HEK293 (cell line): ENCODE measurements around the gene IGSF9B.

ENCODE experiments used
- CTCF ChIA-PET: fragments of 350-600 bp; formaldehyde crosslinking; extraction: SDS; loops from one replicate; lab custom pipeline; 2021; ENCODE audit warnings: antibody characterized with exemption; lab: Yijun Ruan, JAX
- POLR2A ChIA-PET: fragments of 300-600 bp; formaldehyde crosslinking; extraction: SDS; loops from one replicate; lab custom pipeline; 2020; ENCODE audit warnings: antibody characterized with exemption, inconsistent platforms; lab: Yijun Ruan, JAX
- H3K27ac ChIP-seq: fragments of 200-500 bp; sonication (Bioruptor generic); 2 replicates; pipeline ENCODE4 v1.5.1; 2014; ENCODE audit warnings: low read depth, low read length, control low read depth, inconsistent platforms; ENCODE audit errors: extremely low read depth
- H3K36me3 ChIP-seq, 2 experiments: fragments of 200-500 bp in 1 of 2; sonication (Bioruptor generic) in 1 of 2; 1 replicate in 1 of 2; 2 replicates in 1 of 2; pipeline ENCODE4 v1.5.1; 2014 to 2017; ENCODE audit warnings: inconsistent platforms in 2 of 2, low read length in 2 of 2; ENCODE audit not compliant: control insufficient read depth in 2 of 2, insufficient read depth in 1 of 2
- H3K4me1 ChIP-seq: fragments of 200-500 bp; sonication (Bioruptor generic); 2 replicates; pipeline ENCODE4 v1.5.1; 2014; ENCODE audit warnings: mild to moderate bottlenecking, low read length, inconsistent platforms; ENCODE audit not compliant: control insufficient read depth, insufficient read depth
- H3K4me3 ChIP-seq: 2 replicates; pipeline ENCODE4 v1.5.1; 2011; ENCODE audit warnings: low read depth, mild to moderate bottlenecking, control low read depth, low read length, moderate library complexity
- H3K9me3 ChIP-seq: fragments of 200-500 bp; sonication (Bioruptor generic); 2 replicates; pipeline ENCODE4 v1.5.1; 2014; ENCODE audit warnings: low read depth, low read length, inconsistent platforms; ENCODE audit not compliant: control insufficient read depth, insufficient read depth
- GLI2 ChIP-seq: fragments of 450-650 bp; formaldehyde crosslinking; IDR thresholded peaks from 2 replicates; pipeline ENCODE4; 2017; ENCODE audit warnings: missing biosample characterization, missing genetic modification characterization, low read depth, borderline replicate concordance
- GLIS1 ChIP-seq: fragments of 450-650 bp; formaldehyde crosslinking; IDR thresholded peaks from 2 replicates; pipeline ENCODE4 v1.5.1; 2016; ENCODE audit warnings: missing biosample characterization, missing genetic modification characterization
- SALL2 ChIP-seq: fragments of 450-650 bp; formaldehyde crosslinking; IDR thresholded peaks from 2 replicates; pipeline ENCODE4 v1.5.0; 2017; ENCODE audit warnings: missing biosample characterization, mild to moderate bottlenecking, missing genetic modification characterization, borderline replicate concordance
- SCRT1 ChIP-seq: fragments of 450-650 bp; formaldehyde crosslinking; IDR thresholded peaks from 2 replicates; pipeline ENCODE4 v1.5.1; 2016; ENCODE audit warnings: missing biosample characterization, missing genetic modification characterization, borderline replicate concordance
- ZBTB1 ChIP-seq: fragments of 450-650 bp; formaldehyde crosslinking; IDR thresholded peaks from 2 replicates; pipeline ENCODE4 v1.5.1; 2016; ENCODE audit warnings: missing biosample characterization, missing genetic modification characterization
- ZBTB17 ChIP-seq: fragments of 450-650 bp; formaldehyde crosslinking; IDR thresholded peaks from 2 replicates; pipeline ENCODE4 v1.5.1; 2016; ENCODE audit warnings: missing biosample characterization, missing genetic modification characterization
- ZEB2 ChIP-seq: fragments of 450-650 bp; formaldehyde crosslinking; IDR thresholded peaks from 2 replicates; pipeline ENCODE4 v1.5.1; 2016; ENCODE audit warnings: missing biosample characterization, missing genetic modification characterization
- ZFP41 ChIP-seq: fragments of 450-650 bp; formaldehyde crosslinking; IDR thresholded peaks from 2 replicates; pipeline ENCODE4 v1.5.1; 2016; ENCODE audit warnings: missing biosample characterization, missing genetic modification characterization, borderline replicate concordance
- ZNF157 ChIP-seq: fragments of 450-650 bp; formaldehyde crosslinking; IDR thresholded peaks from 2 replicates; pipeline ENCODE4 v1.5.1; 2016; ENCODE audit warnings: missing biosample characterization, missing genetic modification characterization
- ZNF174 ChIP-seq: fragments of 450-650 bp; formaldehyde crosslinking; IDR thresholded peaks from 2 replicates; pipeline ENCODE4 v1.5.0; 2017; ENCODE audit warnings: missing biosample characterization, mild to moderate bottlenecking, missing genetic modification characterization
- ZNF341 ChIP-seq: fragments of 450-650 bp; formaldehyde crosslinking; IDR thresholded peaks from 2 replicates; pipeline ENCODE4; 2016; ENCODE audit warnings: low read depth, missing biosample characterization, missing genetic modification characterization
- ZNF549 ChIP-seq: fragments of 450-650 bp; IDR thresholded peaks from 2 replicates; pipeline ENCODE4 v1.5.1; 2018; ENCODE audit warnings: missing biosample characterization, missing genetic modification characterization, mild to moderate bottlenecking, inconsistent platforms, moderate library complexity
- ZNF555 ChIP-seq: fragments of 450-650 bp; formaldehyde crosslinking; conservative IDR thresholded peaks from 2 replicates; pipeline ENCODE4 v1.5.1; 2017; ENCODE audit warnings: missing biosample characterization, mild to moderate bottlenecking, missing genetic modification characterization, inconsistent platforms
- ZNF629 ChIP-seq: fragments of 450-650 bp; formaldehyde crosslinking; IDR thresholded peaks from 2 replicates; pipeline ENCODE4 v1.5.1; 2017; ENCODE audit warnings: missing biosample characterization, missing genetic modification characterization
- ZNF747 ChIP-seq: fragments of 450-650 bp; formaldehyde crosslinking; IDR thresholded peaks from 2 replicates; pipeline ENCODE4 v1.5.1; 2016; ENCODE audit warnings: missing biosample characterization, missing genetic modification characterization
- TF ChIP-seq, protein P1 (sequence below): fragments of 450-650 bp; formaldehyde crosslinking; IDR thresholded peaks from 2 replicates; pipeline ENCODE4 v1.5.1; 2016; ENCODE audit warnings: missing biosample characterization, missing genetic modification characterization
- TF ChIP-seq, protein P2 (sequence below): fragments of 450-650 bp; formaldehyde crosslinking; IDR thresholded peaks from 2 replicates; pipeline ENCODE4 v1.5.1; 2016; ENCODE audit warnings: missing biosample characterization, missing genetic modification characterization
- TF ChIP-seq, protein P3 (sequence below): fragments of 450-650 bp; formaldehyde crosslinking; IDR thresholded peaks from 2 replicates; pipeline ENCODE4 v1.5.1; 2016; ENCODE audit warnings: missing biosample characterization, missing genetic modification characterization, borderline replicate concordance
- TF ChIP-seq, protein P4 (sequence below): fragments of 450-650 bp; formaldehyde crosslinking; IDR thresholded peaks from 2 replicates; pipeline ENCODE4 v1.5.1; 2016; ENCODE audit warnings: missing biosample characterization, missing genetic modification characterization

Gene IGSF9B

DNA sequence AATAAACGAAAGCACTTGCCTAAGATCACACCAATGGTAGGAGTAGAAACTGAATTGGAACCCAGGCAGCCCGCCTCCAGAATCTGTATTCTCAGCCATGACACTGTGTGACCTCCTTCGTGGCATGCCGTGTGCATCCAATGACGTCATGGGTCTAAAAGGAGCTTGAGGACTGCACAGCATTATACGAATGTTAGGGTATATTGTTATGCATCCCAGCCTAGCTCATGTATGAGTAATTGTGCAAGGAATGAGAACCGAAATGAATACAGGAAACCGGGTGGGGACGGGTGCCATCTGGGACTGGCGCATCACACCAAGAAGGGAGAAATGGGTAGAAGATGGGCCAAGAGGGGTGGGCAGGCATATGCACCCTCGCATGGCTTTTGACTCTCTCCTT lies 12.3 kb upstream of the IGSF9B start:
- H3K4me1 ChIP-seq: no peaks in the 10 kb centered on the region
- POLR2A ChIA-PET: no interaction called here
- H3K9me3 ChIP-seq: no peaks in the 10 kb centered on the region
- H3K4me3 ChIP-seq: no peak overlapping the region
- CTCF ChIA-PET: interaction anchor here (0.7 to 1.7 kb wide), 4 partner anchors 42 to 98 kb away, joined by 3 to 4 read pairs (median 3); no protein-coding TSS in a partner anchor
- TF ChIP-seq, protein P1, sequence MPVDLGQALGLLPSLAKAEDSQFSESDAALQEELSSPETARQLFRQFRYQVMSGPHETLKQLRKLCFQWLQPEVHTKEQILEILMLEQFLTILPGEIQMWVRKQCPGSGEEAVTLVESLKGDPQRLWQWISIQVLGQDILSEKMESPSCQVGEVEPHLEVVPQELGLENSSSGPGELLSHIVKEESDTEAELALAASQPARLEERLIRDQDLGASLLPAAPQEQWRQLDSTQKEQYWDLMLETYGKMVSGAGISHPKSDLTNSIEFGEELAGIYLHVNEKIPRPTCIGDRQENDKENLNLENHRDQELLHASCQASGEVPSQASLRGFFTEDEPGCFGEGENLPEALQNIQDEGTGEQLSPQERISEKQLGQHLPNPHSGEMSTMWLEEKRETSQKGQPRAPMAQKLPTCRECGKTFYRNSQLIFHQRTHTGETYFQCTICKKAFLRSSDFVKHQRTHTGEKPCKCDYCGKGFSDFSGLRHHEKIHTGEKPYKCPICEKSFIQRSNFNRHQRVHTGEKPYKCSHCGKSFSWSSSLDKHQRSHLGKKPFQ (tag by site-specific recombination): no peak
- no peak for TF ChIP-seq ZNF341 (tag by site-specific recombination)
- TF ChIP-seq GLI2 (tag by site-specific recombination): no peak
- no peak for TF ChIP-seq ZNF555
- TF ChIP-seq ZBTB1 (tag by site-specific recombination): no peak
- no peak for TF ChIP-seq ZNF629 (tag by site-specific recombination)
- no peak for TF ChIP-seq ZNF549 (tag by site-specific recombination)
- TF ChIP-seq SCRT1: no peak
- TF ChIP-seq ZNF157 (tag by site-specific recombination): no peak
- TF ChIP-seq ZBTB17 (tag by site-specific recombination): no peak
- no peak for TF ChIP-seq SALL2 (tag by site-specific recombination)
- no peak for TF ChIP-seq ZNF747 (tag by site-specific recombination)
- TF ChIP-seq ZEB2 (tag by site-specific recombination): no peak
- TF ChIP-seq, protein P2, sequence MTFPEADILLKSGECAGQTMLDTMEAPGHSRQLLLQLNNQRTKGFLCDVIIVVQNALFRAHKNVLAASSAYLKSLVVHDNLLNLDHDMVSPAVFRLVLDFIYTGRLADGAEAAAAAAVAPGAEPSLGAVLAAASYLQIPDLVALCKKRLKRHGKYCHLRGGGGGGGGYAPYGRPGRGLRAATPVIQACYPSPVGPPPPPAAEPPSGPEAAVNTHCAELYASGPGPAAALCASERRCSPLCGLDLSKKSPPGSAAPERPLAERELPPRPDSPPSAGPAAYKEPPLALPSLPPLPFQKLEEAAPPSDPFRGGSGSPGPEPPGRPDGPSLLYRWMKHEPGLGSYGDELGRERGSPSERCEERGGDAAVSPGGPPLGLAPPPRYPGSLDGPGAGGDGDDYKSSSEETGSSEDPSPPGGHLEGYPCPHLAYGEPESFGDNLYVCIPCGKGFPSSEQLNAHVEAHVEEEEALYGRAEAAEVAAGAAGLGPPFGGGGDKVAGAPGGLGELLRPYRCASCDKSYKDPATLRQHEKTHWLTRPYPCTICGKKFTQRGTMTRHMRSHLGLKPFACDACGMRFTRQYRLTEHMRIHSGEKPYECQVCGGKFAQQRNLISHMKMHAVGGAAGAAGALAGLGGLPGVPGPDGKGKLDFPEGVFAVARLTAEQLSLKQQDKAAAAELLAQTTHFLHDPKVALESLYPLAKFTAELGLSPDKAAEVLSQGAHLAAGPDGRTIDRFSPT: no peak
- TF ChIP-seq, protein P3, sequence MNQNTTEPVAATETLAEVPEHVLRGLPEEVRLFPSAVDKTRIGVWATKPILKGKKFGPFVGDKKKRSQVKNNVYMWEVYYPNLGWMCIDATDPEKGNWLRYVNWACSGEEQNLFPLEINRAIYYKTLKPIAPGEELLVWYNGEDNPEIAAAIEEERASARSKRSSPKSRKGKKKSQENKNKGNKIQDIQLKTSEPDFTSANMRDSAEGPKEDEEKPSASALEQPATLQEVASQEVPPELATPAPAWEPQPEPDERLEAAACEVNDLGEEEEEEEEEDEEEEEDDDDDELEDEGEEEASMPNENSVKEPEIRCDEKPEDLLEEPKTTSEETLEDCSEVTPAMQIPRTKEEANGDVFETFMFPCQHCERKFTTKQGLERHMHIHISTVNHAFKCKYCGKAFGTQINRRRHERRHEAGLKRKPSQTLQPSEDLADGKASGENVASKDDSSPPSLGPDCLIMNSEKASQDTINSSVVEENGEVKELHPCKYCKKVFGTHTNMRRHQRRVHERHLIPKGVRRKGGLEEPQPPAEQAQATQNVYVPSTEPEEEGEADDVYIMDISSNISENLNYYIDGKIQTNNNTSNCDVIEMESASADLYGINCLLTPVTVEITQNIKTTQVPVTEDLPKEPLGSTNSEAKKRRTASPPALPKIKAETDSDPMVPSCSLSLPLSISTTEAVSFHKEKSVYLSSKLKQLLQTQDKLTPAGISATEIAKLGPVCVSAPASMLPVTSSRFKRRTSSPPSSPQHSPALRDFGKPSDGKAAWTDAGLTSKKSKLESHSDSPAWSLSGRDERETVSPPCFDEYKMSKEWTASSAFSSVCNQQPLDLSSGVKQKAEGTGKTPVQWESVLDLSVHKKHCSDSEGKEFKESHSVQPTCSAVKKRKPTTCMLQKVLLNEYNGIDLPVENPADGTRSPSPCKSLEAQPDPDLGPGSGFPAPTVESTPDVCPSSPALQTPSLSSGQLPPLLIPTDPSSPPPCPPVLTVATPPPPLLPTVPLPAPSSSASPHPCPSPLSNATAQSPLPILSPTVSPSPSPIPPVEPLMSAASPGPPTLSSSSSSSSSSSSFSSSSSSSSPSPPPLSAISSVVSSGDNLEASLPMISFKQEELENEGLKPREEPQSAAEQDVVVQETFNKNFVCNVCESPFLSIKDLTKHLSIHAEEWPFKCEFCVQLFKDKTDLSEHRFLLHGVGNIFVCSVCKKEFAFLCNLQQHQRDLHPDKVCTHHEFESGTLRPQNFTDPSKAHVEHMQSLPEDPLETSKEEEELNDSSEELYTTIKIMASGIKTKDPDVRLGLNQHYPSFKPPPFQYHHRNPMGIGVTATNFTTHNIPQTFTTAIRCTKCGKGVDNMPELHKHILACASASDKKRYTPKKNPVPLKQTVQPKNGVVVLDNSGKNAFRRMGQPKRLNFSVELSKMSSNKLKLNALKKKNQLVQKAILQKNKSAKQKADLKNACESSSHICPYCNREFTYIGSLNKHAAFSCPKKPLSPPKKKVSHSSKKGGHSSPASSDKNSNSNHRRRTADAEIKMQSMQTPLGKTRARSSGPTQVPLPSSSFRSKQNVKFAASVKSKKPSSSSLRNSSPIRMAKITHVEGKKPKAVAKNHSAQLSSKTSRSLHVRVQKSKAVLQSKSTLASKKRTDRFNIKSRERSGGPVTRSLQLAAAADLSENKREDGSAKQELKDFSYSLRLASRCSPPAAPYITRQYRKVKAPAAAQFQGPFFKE (tag by site-specific recombination): no peak
- TF ChIP-seq ZNF174: no peak
- no peak for TF ChIP-seq ZFP41 (tag by site-specific recombination)
- no peaks in the 10 kb centered on the region for H3K36me3 ChIP-seq
- no peak overlapping the region for H3K27ac ChIP-seq

DNA sequence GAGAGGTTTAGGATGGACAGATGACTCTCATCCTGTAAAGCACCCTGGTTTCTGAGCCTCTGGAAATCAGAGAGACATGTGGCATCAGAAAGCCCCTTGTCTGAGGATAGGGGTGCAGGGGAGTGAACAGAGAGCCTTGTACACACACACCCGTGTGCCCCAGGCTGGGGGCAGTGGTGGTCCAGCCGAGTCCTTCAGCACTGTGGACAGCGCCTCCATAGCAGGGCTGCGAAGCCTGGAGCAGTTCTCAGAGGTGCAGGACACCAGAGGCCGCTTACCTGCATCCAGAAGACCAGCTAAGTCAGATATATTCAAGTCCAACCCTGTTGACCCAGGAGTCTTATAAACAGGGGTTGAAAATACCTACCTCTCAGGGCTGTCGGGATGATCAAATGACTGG lies 11.5 kb upstream of the IGSF9B start:
- no peak overlapping the region for H3K4me3 ChIP-seq
- POLR2A ChIA-PET: no interaction called here
- TF ChIP-seq GLIS1: no peak
- TF ChIP-seq, protein P4, sequence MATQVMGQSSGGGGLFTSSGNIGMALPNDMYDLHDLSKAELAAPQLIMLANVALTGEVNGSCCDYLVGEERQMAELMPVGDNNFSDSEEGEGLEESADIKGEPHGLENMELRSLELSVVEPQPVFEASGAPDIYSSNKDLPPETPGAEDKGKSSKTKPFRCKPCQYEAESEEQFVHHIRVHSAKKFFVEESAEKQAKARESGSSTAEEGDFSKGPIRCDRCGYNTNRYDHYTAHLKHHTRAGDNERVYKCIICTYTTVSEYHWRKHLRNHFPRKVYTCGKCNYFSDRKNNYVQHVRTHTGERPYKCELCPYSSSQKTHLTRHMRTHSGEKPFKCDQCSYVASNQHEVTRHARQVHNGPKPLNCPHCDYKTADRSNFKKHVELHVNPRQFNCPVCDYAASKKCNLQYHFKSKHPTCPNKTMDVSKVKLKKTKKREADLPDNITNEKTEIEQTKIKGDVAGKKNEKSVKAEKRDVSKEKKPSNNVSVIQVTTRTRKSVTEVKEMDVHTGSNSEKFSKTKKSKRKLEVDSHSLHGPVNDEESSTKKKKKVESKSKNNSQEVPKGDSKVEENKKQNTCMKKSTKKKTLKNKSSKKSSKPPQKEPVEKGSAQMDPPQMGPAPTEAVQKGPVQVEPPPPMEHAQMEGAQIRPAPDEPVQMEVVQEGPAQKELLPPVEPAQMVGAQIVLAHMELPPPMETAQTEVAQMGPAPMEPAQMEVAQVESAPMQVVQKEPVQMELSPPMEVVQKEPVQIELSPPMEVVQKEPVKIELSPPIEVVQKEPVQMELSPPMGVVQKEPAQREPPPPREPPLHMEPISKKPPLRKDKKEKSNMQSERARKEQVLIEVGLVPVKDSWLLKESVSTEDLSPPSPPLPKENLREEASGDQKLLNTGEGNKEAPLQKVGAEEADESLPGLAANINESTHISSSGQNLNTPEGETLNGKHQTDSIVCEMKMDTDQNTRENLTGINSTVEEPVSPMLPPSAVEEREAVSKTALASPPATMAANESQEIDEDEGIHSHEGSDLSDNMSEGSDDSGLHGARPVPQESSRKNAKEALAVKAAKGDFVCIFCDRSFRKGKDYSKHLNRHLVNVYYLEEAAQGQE (tag by site-specific recombination): peak; percentile 94
- H3K4me1 ChIP-seq: no peaks in the 10 kb centered on the region
- no peaks in the 10 kb centered on the region for H3K9me3 ChIP-seq
- no peak overlapping the region for H3K27ac ChIP-seq
- CTCF ChIA-PET: no interaction called here
- H3K36me3 ChIP-seq: no peaks in the 10 kb centered on the region
